Bronchial epithelial cell (primary cell): ENCODE measurements around the gene XKR3. TPM values are rescaled to one million over a fixed set of nuclear protein-coding genes. Genes with fewer than 3 reads are reported as not detected.

Source experiments
- DNase-seq: peaks from one replicate; pipeline ENCODE4 v3.0.0-alpha.2; 2010; ENCODE audit warnings: low read depth
- FAIRE-seq: peaks from 2 replicates; lab custom pipeline; 2011; peaks lifted over from hg19 to GRCh38; lab: Jason Lieb, UNC
- H3K27me3 ChIP-seq: 2 replicates; pipeline ENCODE4 v1.5.1; 2011; ENCODE audit warnings: low read length; ENCODE audit not compliant: control insufficient read depth, insufficient read depth
- H3K36me3 ChIP-seq: 2 replicates; pipeline ENCODE4 v1.5.1; 2011; ENCODE audit warnings: low read length; ENCODE audit not compliant: control insufficient read depth, insufficient read depth
- H3K4me3 ChIP-seq: 2 replicates; pipeline ENCODE4 v1.5.1; 2011; ENCODE audit warnings: mild to moderate bottlenecking, low read depth, low read length, control low read depth
- CTCF ChIP-seq: IDR thresholded peaks from 2 replicates; pipeline ENCODE4 v1.5.1; 2011; ENCODE audit warnings: mild to moderate bottlenecking, moderate library complexity, low read length, control low read depth, inconsistent platforms; ENCODE audit not compliant: insufficient read depth, severe bottlenecking
- total RNA-seq: library from RNA; depleted of rRNA; stranded (reverse); fragments of >200 nt; gene quantifications from 2 replicates; pipeline ENCODE4 v1.2.1, GENCODE V29; 2014

XKR3 gene
- total RNA-seq, 1 donor from 2014 or later = not detected

GRCh38 chr22:16789860-16790493 is 35.2 kb downstream of the XKR3 start:
- DNase-seq = no peak
- Histone ChIP-seq H3K27me3 (no peaks in the 10 kb centered on the region), H3K36me3 (no peaks in the 10 kb centered on the region), H3K4me3 (no peak overlapping the region)
- no peak for TF ChIP-seq CTCF
- no peak for FAIRE-seq

GRCh38 chr22:16783930-16784354 is 41.3 kb downstream of the XKR3 start:
- DNase-seq = no peak
- Histone ChIP-seq H3K27me3 (no peaks in the 10 kb centered on the region), H3K36me3 (no peaks in the 10 kb centered on the region), H3K4me3 (no peak overlapping the region)
- no peak for FAIRE-seq
- TF ChIP-seq CTCF = no peak

- Histone ChIP-seq H3K4me3 (no peak overlapping the region), H3K27me3 (no peaks in the 10 kb centered on the region), H3K36me3 (no peaks in the 10 kb centered on the region)
- DNase-seq = no peak
- FAIRE-seq = no peak
- no peak for TF ChIP-seq CTCF
Observed at GRCh38 chr22:16783453-16783852, 41.8 kb downstream of the XKR3 start.

- Histone ChIP-seq H3K4me3 (no peak overlapping the region), H3K36me3 (no peaks in the 10 kb centered on the region), H3K27me3 (no peaks in the 10 kb centered on the region)
- FAIRE-seq (no peak), DNase-seq (no peak)
- no peak for TF ChIP-seq CTCF
Observed at GRCh38 chr22:16781764-16782329, 43.4 kb downstream of the XKR3 start.

- FAIRE-seq = no peak
- no peak for DNase-seq
- H3K4me3 ChIP-seq = no peak overlapping the region
- no peaks in the 10 kb centered on the region for H3K27me3 ChIP-seq
- no peak for TF ChIP-seq CTCF
- no peaks in the 10 kb centered on the region for H3K36me3 ChIP-seq
Observed at GRCh38 chr22:16781074-16781763, 44.0 kb downstream of the XKR3 start.
